H9 (cell line): Measurements from ENCODE around the gene P4HA2. TPM values are rescaled to one million over a fixed set of nuclear protein-coding genes. Genes with fewer than 3 reads are reported as not detected.

Experiments
- DNase-seq: peaks from one replicate; pipeline ENCODE4 v3.0.0-alpha.2; 2017
- H2AFZ ChIP-seq: one replicate; pipeline ENCODE4 v1.6.1; 2013; ENCODE audit warnings: mild to moderate bottlenecking, low read length, control low read depth, moderate library complexity
- H2AK5ac ChIP-seq: 2 replicates; pipeline ENCODE4 v1.6.1; 2013; ENCODE audit warnings: low read length, control low read depth, mixed read lengths; ENCODE audit not compliant: insufficient read length
- H2BK120ac ChIP-seq: one replicate; pipeline ENCODE4 v1.6.1; 2013; ENCODE audit warnings: low read depth, mild to moderate bottlenecking, low read length, control low read depth, inconsistent platforms; ENCODE audit not compliant: poor library complexity, severe bottlenecking
- H2BK12ac ChIP-seq: 2 replicates; pipeline ENCODE4 v1.6.1; 2013; ENCODE audit warnings: low read length, control low read depth, mixed read lengths, low read depth; ENCODE audit not compliant: insufficient read length
- H2BK15ac ChIP-seq: 2 replicates; pipeline ENCODE4 v1.6.1; 2013; ENCODE audit warnings: low read depth, low read length, control low read depth
- H2BK20ac ChIP-seq: one replicate; pipeline ENCODE4 v1.6.1; 2013; ENCODE audit warnings: low read depth, mild to moderate bottlenecking, low read length, control low read depth, inconsistent platforms; ENCODE audit not compliant: poor library complexity, severe bottlenecking
- H2BK5ac ChIP-seq: 2 replicates; pipeline ENCODE4 v1.6.1; 2013; ENCODE audit warnings: low read length, control low read depth, mixed read lengths; ENCODE audit not compliant: insufficient read length
- H3K14ac ChIP-seq: 2 replicates; pipeline ENCODE4 v1.6.1; 2013; ENCODE audit warnings: low read length, control low read depth; ENCODE audit not compliant: insufficient read depth
- H3K18ac ChIP-seq: 2 replicates; pipeline ENCODE4 v1.6.1; 2013; ENCODE audit warnings: low read depth, mild to moderate bottlenecking, mixed read lengths, low read length, control low read depth; ENCODE audit not compliant: insufficient read length
- H3K23ac ChIP-seq: 2 replicates; pipeline ENCODE4 v1.6.1; 2013; ENCODE audit warnings: low read length, control low read depth, mixed read lengths, low read depth; ENCODE audit not compliant: insufficient read length
- H3K23me2 ChIP-seq: 2 replicates; pipeline ENCODE4 v1.6.1; 2013; ENCODE audit warnings: low read depth, mild to moderate bottlenecking, mixed read lengths, low read length, control low read depth; ENCODE audit not compliant: insufficient read length, poor library complexity, severe bottlenecking
- H3K27ac ChIP-seq: 2 replicates; pipeline ENCODE4 v1.5.1; 2013; ENCODE audit warnings: low read length, control low read depth, mixed read lengths, low read depth; ENCODE audit not compliant: insufficient read length
- H3K27me3 ChIP-seq: 2 replicates; pipeline ENCODE4 v1.6.1; 2013; ENCODE audit warnings: low read length, control low read depth, inconsistent platforms; ENCODE audit not compliant: insufficient read depth
- H3K4ac ChIP-seq: 2 replicates; pipeline ENCODE4 v1.6.1; 2013; ENCODE audit warnings: low read depth, mild to moderate bottlenecking, control low read depth, inconsistent platforms, low read length, moderate library complexity
- H3K4me1 ChIP-seq: 2 replicates; pipeline ENCODE4 v1.6.1; 2013; ENCODE audit warnings: low read length, control low read depth, inconsistent platforms; ENCODE audit not compliant: insufficient read depth
- H3K4me2 ChIP-seq: 2 replicates; pipeline ENCODE4 v1.6.1; 2013; ENCODE audit warnings: low read length, control low read depth, mixed read lengths; ENCODE audit not compliant: insufficient read length, insufficient read depth
- H3K56ac ChIP-seq: 2 replicates; pipeline ENCODE4 v1.6.1; 2013; ENCODE audit warnings: low read depth, mild to moderate bottlenecking, mixed read lengths, low read length, control low read depth; ENCODE audit not compliant: insufficient read length
- H3K79me1 ChIP-seq: 2 replicates; pipeline ENCODE4 v1.6.1; 2013; ENCODE audit warnings: low read depth, mild to moderate bottlenecking, moderate library complexity, low read length, control low read depth, inconsistent platforms; ENCODE audit not compliant: insufficient read depth, poor library complexity, severe bottlenecking
- H3K79me2 ChIP-seq: 2 replicates; pipeline ENCODE4 v1.6.1; 2013; ENCODE audit warnings: low read length, control low read depth, inconsistent platforms; ENCODE audit not compliant: insufficient read depth
- H3K9ac ChIP-seq: 2 replicates; pipeline ENCODE4 v1.6.1; 2013; ENCODE audit warnings: low read length, control low read depth, mixed read lengths; ENCODE audit not compliant: insufficient read length; ENCODE audit errors: extremely low read depth
- H3K9me3 ChIP-seq: one replicate; pipeline ENCODE4 v1.6.1; 2013; ENCODE audit warnings: low read depth, low read length, inconsistent platforms; ENCODE audit not compliant: control insufficient read depth
- H3T11ph ChIP-seq: one replicate; pipeline ENCODE4 v1.6.1; 2013; ENCODE audit warnings: mild to moderate bottlenecking, low read length, control low read depth, inconsistent platforms
- H4K20me1 ChIP-seq: one replicate; pipeline ENCODE4 v1.6.1; 2013; ENCODE audit not compliant: control insufficient read depth, insufficient read length, insufficient read depth
- H4K5ac ChIP-seq: 2 replicates; pipeline ENCODE4 v1.6.1; 2013; ENCODE audit warnings: low read depth, mild to moderate bottlenecking, mixed read lengths, low read length, control low read depth; ENCODE audit not compliant: insufficient read length
- H4K8ac ChIP-seq: replicated peaks from 2 replicates; pipeline ENCODE4 v1.6.1; 2013; ENCODE audit warnings: low read length, control low read depth, mixed read lengths, low read depth; ENCODE audit not compliant: insufficient read length
- H4K91ac ChIP-seq: 2 replicates; pipeline ENCODE4 v1.6.1; 2013; ENCODE audit warnings: low read depth, mild to moderate bottlenecking, moderate library complexity, mixed read lengths, low read length, control low read depth; ENCODE audit not compliant: insufficient read length
- H3K27ac Mint-ChIP-seq, 3 experiments: 2 replicates in 2 of 3; 3 replicates in 1 of 3; pipeline ENCODE4 v1.8.0; 2020 to 2021; ENCODE audit warnings: mixed read lengths in 3 of 3, mild to moderate bottlenecking in 1 of 3, moderate library complexity in 1 of 3
- H3K27me3 Mint-ChIP-seq: 2 replicates; pipeline ENCODE4 v1.8.0; 2021; ENCODE audit warnings: low read depth, mild to moderate bottlenecking, moderate library complexity, mixed read lengths
- H3K36me3 Mint-ChIP-seq, 3 experiments: 2 replicates in 2 of 3; 3 replicates in 1 of 3; pipeline ENCODE4 v1.8.0; 2020 to 2021; ENCODE audit warnings: low read depth in 3 of 3, mixed read lengths in 3 of 3; ENCODE audit not compliant: insufficient read depth in 1 of 3
- H3K4me1 Mint-ChIP-seq, 2 experiments: 2 replicates each; pipeline ENCODE4 v1.8.0; 2020; ENCODE audit warnings: mixed read lengths in 2 of 2
- H3K4me3 Mint-ChIP-seq, 2 experiments: 2 replicates in 1 of 2; 3 replicates in 1 of 2; pipeline ENCODE4 v1.8.0; 2020 to 2021; ENCODE audit warnings: mild to moderate bottlenecking in 2 of 2, mixed read lengths in 2 of 2, moderate library complexity in 1 of 2
- H3K9me3 Mint-ChIP-seq, 2 experiments: 2 replicates in 1 of 2; 3 replicates in 1 of 2; pipeline ENCODE4 v1.8.0; 2020; ENCODE audit warnings: mild to moderate bottlenecking in 2 of 2, mixed read lengths in 2 of 2, moderate library complexity in 1 of 2
- WGBS: extraction: QIAGEN DNeasy Blood & Tissue Kit; methylation state at CpG from one replicate; pipeline ENCODE4 v1.1.7; 2013; ENCODE audit warnings: missing lambda C conversion rate, low lambda C conversion rate, mixed read lengths; ENCODE audit not compliant: insufficient read length; ENCODE audit errors: extremely low coverage; 5-methylcytosine and 5-hydroxymethylcytosine counted together
- total RNA-seq: library from RNA; stranded (reverse); gene quantifications from 2 replicates; pipeline ENCODE4 v1.2.1, GENCODE V29; 2021
- TF ChIP-seq, protein P1 (sequence below): fragments of 200-600 bp; sonication (generic); conservative IDR thresholded peaks from 3 replicates; pipeline ENCODE4 v1.8.0; 2021; ENCODE audit warnings: antibody characterized with exemption, mild to moderate bottlenecking

The P4HA2 gene
- total RNA-seq, 1 experiment from 2014 or later = 15.3 TPM

DNA sequence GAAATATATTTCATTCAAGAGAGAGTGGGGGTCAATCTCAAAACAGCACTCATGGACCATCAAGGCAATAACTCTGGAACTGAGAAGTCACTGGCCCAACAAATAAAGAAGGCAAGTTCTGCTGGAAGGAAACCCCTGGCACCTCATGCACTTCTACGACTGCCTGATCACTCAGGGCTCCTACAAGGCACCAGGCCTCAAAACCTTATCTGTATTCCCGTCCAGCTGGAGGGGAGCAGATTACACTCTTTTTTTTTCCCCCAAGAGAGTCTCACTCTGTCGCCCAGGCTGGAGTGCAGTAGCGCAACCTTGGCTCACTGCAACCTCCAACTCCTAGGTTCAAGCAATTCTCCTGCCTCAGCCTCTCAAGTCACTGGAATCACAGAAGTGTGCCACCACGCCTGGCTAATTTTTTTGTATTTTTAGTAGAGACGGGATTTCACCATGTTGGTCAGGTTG is 49.9 kb downstream of the P4HA2 start:
- Mint-ChIP-seq H3K27ac (no peak overlapping the region), H3K27me3 (peaks cover 6% of the 10 kb centered on the region; the same call in 1 of the 2 replicates), H3K4me1 (peaks cover 11 to 20% of the 10 kb centered on the region in 2 experiments), H3K4me3 (no peak overlapping the region), H3K9me3 (no peaks in the 10 kb centered on the region; a peak in 1 of 5 replicates), H3K36me3 (no peaks in the 10 kb centered on the region)
- Histone ChIP-seq H3K4me1 (no peaks in the 10 kb centered on the region), H4K20me1 (no peaks in the 10 kb centered on the region), H3K14ac (no peak overlapping the region), H3K4me2 (no peak overlapping the region), H4K5ac (no peak overlapping the region), H3K56ac (no peak overlapping the region), H4K8ac (no peak overlapping the region), H3K27me3 (no peaks in the 10 kb centered on the region), H3K9me3 (no peaks in the 10 kb centered on the region), H3K18ac (no peak overlapping the region), H3K4ac (no peak overlapping the region), H2AK5ac (no peak overlapping the region), H3T11ph (no peak overlapping the region), H3K23me2 (no peaks in the 10 kb centered on the region), H3K79me2 (no peaks in the 10 kb centered on the region), H3K23ac (no peak overlapping the region), H4K91ac (no peak overlapping the region), H3K79me1 (no peaks in the 10 kb centered on the region), H2BK20ac (no peak overlapping the region), H2BK15ac (no peak overlapping the region), H2BK5ac (no peak overlapping the region), H2BK120ac (no peak overlapping the region), H2AFZ (no peak overlapping the region), H2BK12ac (no peak overlapping the region), H3K9ac (no peak overlapping the region), H3K27ac (no peak overlapping the region)
- DNase-seq = no peak
- no CpG with 5 or more reads among the region's 6 CpGs for WGBS
- TF ChIP-seq, protein P1, sequence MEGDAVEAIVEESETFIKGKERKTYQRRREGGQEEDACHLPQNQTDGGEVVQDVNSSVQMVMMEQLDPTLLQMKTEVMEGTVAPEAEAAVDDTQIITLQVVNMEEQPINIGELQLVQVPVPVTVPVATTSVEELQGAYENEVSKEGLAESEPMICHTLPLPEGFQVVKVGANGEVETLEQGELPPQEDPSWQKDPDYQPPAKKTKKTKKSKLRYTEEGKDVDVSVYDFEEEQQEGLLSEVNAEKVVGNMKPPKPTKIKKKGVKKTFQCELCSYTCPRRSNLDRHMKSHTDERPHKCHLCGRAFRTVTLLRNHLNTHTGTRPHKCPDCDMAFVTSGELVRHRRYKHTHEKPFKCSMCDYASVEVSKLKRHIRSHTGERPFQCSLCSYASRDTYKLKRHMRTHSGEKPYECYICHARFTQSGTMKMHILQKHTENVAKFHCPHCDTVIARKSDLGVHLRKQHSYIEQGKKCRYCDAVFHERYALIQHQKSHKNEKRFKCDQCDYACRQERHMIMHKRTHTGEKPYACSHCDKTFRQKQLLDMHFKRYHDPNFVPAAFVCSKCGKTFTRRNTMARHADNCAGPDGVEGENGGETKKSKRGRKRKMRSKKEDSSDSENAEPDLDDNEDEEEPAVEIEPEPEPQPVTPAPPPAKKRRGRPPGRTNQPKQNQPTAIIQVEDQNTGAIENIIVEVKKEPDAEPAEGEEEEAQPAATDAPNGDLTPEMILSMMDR = no peak
